ENCODE data around the gene PIK3CB. TPM values are rescaled to one million over a fixed set of nuclear protein-coding genes. Genes with fewer than 3 reads are reported as not detected.

The PIK3CB gene
- total RNA-seq, 1 experiment from 2014 or later: 35.6 TPM

GRCh38 chr3:138877226-138877625, 42.5 kb upstream of the PIK3CB start:
- Histone ChIP-seq H2BK12ac (ENCODE audit: insufficient read length, low read depth, low read length) (no peak overlapping the region), H4K5ac (ENCODE audit: insufficient read length, low read depth, low read length) (no peak overlapping the region), H3K23ac (ENCODE audit: insufficient read length, low read depth, low read length) (no peak overlapping the region), H3K4me2 (ENCODE audit: insufficient read depth, insufficient read length, low read length) (no peak overlapping the region), H4K20me1 (ENCODE audit: control insufficient read depth, insufficient read depth, insufficient read length) (no peaks in the 10 kb centered on the region), H3K79me2 (ENCODE audit: insufficient read depth, low read length) (no peaks in the 10 kb centered on the region), H2BK5ac (ENCODE audit: insufficient read length, low read length) (no peak overlapping the region), H4K91ac (ENCODE audit: insufficient read length, low read depth, low read length) (no peak overlapping the region), H3K4me1 (ENCODE audit: insufficient read depth, low read length) (no peaks in the 10 kb centered on the region), H3K9ac (ENCODE audit: extremely low read depth, insufficient read length, low read length) (no peak overlapping the region), H3K23me2 (ENCODE audit: insufficient read length, low read depth, low read length, poor library complexity, severe bottlenecking) (no peaks in the 10 kb centered on the region), H2AFZ (ENCODE audit: low read length) (no peak overlapping the region), H3K56ac (ENCODE audit: insufficient read length, low read depth, low read length) (no peak overlapping the region), H3T11ph (ENCODE audit: low read length) (no peak overlapping the region), H4K8ac (replicated peaks; ENCODE audit: insufficient read length, low read depth, low read length) (no peak overlapping the region), H3K9me3 (ENCODE audit: control insufficient read depth, low read depth, low read length) (no peaks in the 10 kb centered on the region), H2AK5ac (ENCODE audit: insufficient read length, low read length) (no peak overlapping the region), H3K14ac (ENCODE audit: insufficient read depth, low read length) (no peak overlapping the region), H3K18ac (ENCODE audit: insufficient read length, low read depth, low read length) (no peak overlapping the region), H2BK15ac (ENCODE audit: low read depth, low read length) (no peak overlapping the region), H3K27ac (ENCODE audit: insufficient read length, low read depth, low read length) (no peak overlapping the region), H2BK120ac (ENCODE audit: low read depth, low read length, poor library complexity, severe bottlenecking) (no peak overlapping the region), H3K79me1 (ENCODE audit: insufficient read depth, low read depth, low read length, poor library complexity, severe bottlenecking) (no peaks in the 10 kb centered on the region), H3K4ac (ENCODE audit: low read depth, low read length) (no peak overlapping the region), H2BK20ac (ENCODE audit: low read depth, low read length, poor library complexity, severe bottlenecking) (no peak overlapping the region), H3K27me3 (ENCODE audit: insufficient read depth, low read length) (no peaks in the 10 kb centered on the region)
- DNase-seq: no peak
- Mint-ChIP-seq H3K27ac (no peak overlapping the region), H3K4me1 (peaks cover 7 to 8% of the 10 kb centered on the region in 2 experiments), H3K36me3 (ENCODE audit: insufficient read depth in 1 of 3, low read depth in 3 of 3) (peaks cover 0 to 4% (median 0%) of the 10 kb centered on the region in 3 experiments; a peak in 1 of 7 replicates), H3K27me3 (ENCODE audit: low read depth) (peaks cover 4% of the 10 kb centered on the region), H3K9me3 (peaks cover 0 to 8% of the 10 kb centered on the region in 2 experiments; a peak in 3 of 5 replicates), H3K4me3 (no peak overlapping the region)
- TF ChIP-seq, protein P1, sequence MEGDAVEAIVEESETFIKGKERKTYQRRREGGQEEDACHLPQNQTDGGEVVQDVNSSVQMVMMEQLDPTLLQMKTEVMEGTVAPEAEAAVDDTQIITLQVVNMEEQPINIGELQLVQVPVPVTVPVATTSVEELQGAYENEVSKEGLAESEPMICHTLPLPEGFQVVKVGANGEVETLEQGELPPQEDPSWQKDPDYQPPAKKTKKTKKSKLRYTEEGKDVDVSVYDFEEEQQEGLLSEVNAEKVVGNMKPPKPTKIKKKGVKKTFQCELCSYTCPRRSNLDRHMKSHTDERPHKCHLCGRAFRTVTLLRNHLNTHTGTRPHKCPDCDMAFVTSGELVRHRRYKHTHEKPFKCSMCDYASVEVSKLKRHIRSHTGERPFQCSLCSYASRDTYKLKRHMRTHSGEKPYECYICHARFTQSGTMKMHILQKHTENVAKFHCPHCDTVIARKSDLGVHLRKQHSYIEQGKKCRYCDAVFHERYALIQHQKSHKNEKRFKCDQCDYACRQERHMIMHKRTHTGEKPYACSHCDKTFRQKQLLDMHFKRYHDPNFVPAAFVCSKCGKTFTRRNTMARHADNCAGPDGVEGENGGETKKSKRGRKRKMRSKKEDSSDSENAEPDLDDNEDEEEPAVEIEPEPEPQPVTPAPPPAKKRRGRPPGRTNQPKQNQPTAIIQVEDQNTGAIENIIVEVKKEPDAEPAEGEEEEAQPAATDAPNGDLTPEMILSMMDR (conservative IDR thresholded peaks at IDR 0.05): no peak
- WGBS (ENCODE audit: extremely low coverage, insufficient read length, low lambda C conversion rate): no CpG with 5 or more reads among the region's 2 CpGs
